GM12891 (cell line): ENCODE results near the gene ZSWIM4.
"Not testable (repeated sequence)": the region's sequence is repeated elsewhere in the genome, so short reads cannot be mapped to it uniquely, and the experiment has no call there.

Experiments
- PAX5 ChIP-seq: IDR thresholded peaks from 2 replicates; pipeline ENCODE4 v1.6.1; 2011; ENCODE audit warnings: low read length, moderate library complexity, mild to moderate bottlenecking; ENCODE audit not compliant: insufficient read depth, severe bottlenecking
- POLR2A ChIP-seq: IDR thresholded peaks from 2 replicates; pipeline ENCODE4 v1.6.1; 2011; ENCODE audit warnings: low read depth, low read length, control low read depth
- POLR2AphosphoS5 ChIP-seq: IDR thresholded peaks from 2 replicates; pipeline ENCODE4 v1.6.1; 2011; ENCODE audit warnings: low read depth, low read length, control low read depth
- POU2F2 ChIP-seq: IDR thresholded peaks from 2 replicates; pipeline ENCODE4 v1.6.1; 2011; ENCODE audit warnings: low read depth, mild to moderate bottlenecking, control low read depth, low read length, moderate library complexity
- SPI1 ChIP-seq: IDR thresholded peaks from 2 replicates; pipeline ENCODE4 v1.6.1; 2011; ENCODE audit warnings: low read depth, low read length, control low read depth
- TAF1 ChIP-seq: IDR thresholded peaks from 2 replicates; pipeline ENCODE4 v1.6.1; 2011; ENCODE audit warnings: low read depth, low read length, control low read depth

DNA sequence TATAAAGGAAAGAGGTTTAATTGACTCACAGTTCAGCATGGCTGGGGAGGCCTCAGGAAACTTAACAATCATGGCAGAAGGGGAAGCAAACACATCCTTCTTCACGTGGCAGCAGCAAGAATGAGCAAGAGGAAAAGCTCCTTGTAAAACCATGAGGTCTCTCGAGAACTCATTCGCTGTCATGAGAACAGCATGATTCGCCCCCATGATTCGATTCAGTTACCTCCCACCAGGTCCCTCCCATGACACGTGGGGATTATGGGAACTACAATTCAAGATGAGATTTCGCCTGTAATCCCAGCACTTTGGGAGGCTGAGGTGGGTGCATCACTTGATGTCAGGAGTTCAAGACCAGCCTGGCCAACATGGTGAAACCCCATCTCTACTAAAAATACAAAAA is 41.6 kb upstream of the ZSWIM4 start:
- not testable (repeated sequence) for TF ChIP-seq TAF1, POLR2AphosphoS5, POU2F2, POLR2A, SPI1, PAX5
